GM10266 (cell line): Measurements from ENCODE around the gene COL4A1.
"Not testable (repeated sequence)": the region's sequence is repeated elsewhere in the genome, so short reads cannot be mapped to it uniquely, and the experiment has no call there.

Experiments
- DNase-seq: peaks from one replicate; pipeline ENCODE4 v3.0.0; 2012; ENCODE audit errors: extremely low spot score
- TF ChIP-seq, protein P1 (sequence below): IDR thresholded peaks from 2 replicates; pipeline ENCODE4 v1.5.1; 2012; ENCODE audit warnings: mild to moderate bottlenecking, low read depth; ENCODE audit not compliant: control insufficient read depth, insufficient read depth; ENCODE audit errors: missing control alignments

Gene COL4A1

DNA sequence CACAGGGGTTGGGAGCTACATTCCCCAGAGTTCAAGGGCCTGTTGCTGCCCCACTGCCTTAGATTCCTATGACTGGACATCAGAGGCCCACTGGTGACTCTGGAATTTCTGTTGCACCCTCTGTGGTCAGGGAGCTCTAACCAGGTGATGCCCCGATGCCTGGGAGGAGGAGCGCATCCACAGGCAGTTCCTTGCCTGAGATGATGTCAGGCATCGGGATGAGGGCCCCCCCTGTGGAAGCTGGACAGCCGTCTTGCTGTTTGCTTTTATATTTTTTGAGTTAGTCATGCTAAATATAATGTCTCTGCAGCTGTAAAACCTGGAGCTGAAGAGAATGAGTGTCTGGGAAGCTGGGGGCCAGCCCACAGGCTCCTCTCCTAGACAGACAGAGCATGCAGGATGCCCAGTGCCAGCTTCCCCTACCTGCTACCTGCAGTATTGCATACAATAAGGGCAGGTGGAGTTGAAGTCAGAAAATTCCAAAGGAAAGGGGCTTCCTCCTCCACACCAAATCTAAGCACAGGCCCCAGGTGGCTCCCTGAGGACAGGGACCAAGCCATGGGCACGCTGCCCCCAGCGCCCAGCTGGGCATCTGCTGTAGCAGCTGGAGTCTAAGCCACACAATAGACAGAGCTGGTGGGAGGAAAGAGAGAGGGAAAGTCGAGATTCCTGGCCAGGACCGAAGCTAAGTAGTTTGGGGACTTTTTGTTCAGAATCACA is 16.4 kb upstream of the COL4A1 start:
- TF ChIP-seq, protein P1, sequence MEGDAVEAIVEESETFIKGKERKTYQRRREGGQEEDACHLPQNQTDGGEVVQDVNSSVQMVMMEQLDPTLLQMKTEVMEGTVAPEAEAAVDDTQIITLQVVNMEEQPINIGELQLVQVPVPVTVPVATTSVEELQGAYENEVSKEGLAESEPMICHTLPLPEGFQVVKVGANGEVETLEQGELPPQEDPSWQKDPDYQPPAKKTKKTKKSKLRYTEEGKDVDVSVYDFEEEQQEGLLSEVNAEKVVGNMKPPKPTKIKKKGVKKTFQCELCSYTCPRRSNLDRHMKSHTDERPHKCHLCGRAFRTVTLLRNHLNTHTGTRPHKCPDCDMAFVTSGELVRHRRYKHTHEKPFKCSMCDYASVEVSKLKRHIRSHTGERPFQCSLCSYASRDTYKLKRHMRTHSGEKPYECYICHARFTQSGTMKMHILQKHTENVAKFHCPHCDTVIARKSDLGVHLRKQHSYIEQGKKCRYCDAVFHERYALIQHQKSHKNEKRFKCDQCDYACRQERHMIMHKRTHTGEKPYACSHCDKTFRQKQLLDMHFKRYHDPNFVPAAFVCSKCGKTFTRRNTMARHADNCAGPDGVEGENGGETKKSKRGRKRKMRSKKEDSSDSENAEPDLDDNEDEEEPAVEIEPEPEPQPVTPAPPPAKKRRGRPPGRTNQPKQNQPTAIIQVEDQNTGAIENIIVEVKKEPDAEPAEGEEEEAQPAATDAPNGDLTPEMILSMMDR = no peak

DNA sequence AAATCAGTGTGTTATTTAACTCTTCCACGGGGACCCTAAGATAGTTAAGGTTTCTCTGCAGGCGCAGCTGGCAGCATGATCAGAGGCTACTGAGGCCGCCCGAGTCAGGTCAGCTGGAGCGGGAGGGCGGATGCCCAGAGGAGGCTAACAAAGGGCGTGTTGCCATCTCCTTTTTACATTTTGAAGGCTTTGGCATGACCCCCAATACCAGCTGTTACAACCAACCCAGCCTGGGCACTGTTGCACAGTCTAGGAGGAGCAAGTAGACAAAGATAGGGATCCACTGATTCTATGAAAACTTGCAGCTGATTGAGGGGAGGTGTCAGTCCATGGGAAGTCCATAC is 15.8 kb upstream of the COL4A1 start:
- TF ChIP-seq, protein P1 = no peak
- no peak for DNase-seq

More for the DNA sequence above, 16.4 kb upstream of the COL4A1 start:
- no peak for DNase-seq

DNA sequence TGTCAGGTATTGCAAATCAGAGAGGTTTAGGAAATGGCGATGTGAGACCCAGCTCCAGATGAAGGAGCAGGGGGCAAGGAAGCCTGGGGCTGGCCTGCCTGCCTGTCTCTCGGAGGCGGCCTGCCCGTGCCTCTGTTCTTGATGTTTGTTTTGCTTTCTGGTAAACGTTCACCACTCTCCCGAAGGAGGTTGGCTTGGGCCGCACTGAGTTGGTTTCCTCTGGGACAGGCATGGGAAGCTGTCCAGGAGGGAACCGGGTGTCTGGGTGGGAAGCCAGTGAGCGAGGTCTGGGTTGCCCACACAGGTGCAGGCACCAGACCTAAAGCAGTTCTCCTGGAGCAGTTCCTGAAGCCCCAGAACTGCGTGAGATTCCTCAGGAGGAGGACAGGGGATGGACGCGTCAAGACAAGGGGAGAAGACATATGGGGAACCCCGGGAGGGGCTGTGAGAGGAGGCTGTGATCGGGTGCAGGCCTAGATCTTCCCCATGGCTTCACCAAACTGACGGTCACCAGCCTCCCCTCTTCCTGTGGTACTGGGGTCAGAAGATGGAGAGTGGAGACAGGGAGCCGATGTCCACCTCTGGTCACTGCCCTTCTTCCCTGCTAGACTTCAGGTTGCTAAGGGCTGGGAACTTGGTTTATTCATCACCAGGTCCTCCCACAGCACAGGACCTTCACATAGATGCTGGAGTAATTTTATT is 15.3 kb upstream of the COL4A1 start:
- DNase-seq = no peak
- TF ChIP-seq, protein P1 = no peak

DNA sequence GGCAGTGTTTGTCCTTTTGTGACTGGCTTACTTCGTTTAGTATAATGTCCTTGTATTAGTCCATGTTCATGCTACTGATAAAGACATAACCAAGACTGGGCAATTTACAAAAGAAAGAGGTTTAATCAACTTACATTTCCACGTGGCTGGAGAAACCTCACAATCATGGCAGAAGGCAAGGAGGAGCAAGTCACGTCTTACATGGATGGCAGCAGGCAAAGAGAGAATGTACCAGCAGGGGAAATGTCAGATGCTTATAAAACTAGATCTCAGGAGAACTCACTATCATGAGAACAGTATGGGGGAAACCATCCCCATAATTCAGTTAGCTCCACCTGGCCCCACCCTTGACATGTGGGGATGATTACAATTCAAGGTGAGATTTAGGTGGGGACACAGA is 14.6 kb upstream of the COL4A1 start:
- not testable (repeated sequence) for DNase-seq

DNA sequence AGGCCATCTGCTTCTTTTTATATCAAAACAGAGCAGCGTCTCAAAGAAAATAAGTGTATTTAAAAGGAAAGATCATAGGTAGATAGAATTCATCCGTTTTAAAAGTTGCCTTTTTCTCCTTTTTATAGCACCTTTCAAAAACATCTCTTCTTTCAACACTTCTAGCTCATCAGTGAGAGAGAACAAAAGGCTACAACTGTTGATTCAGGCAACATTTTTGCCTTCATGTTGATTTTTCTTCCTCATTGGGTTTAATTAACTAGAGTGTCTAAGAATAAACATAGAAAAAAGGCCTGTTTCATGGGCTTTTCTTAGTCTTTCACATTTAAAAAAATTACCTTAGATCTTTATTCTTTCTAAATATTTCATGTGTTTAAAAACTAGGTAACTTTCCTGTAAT is 13.7 kb upstream of the COL4A1 start:
- TF ChIP-seq, protein P1 = no peak
- no peak for DNase-seq

DNA sequence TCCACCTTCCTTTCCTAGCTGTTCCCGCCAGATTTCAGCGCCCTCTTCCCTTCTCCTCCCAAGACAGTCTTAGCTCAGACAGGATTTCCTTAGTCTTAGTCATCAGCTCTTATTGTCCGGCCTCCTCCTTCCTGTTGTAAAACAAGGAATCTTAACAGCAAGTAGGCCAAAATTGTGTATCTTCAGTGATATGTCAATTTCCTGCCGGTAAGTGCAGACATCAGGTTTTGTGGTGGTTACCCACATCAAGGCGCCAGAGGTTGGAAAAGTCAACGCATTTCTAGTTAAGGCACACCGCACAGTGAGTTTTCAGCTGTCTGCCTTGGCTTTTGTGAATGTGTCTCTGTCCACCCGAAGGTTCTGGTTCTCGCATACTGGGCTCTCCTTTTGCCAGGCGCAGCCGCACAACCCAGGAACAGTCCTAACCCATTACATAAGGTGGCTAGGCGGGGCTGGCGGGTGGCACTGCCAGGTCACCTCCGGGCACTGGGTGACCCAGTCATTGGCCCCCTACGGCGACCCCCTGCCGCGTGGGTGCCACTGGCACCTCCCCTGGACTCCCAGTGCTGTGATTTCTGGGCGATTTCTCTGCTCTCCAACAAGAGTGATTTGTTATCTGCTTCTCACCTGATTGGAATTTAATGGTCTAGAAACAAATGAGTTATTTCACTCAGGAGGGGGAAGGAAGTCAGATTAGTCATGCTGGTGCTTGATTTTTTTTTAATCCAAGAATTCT is 13.0 kb upstream of the COL4A1 start:
- no peak for DNase-seq
- TF ChIP-seq, protein P1 = no peak

DNA sequence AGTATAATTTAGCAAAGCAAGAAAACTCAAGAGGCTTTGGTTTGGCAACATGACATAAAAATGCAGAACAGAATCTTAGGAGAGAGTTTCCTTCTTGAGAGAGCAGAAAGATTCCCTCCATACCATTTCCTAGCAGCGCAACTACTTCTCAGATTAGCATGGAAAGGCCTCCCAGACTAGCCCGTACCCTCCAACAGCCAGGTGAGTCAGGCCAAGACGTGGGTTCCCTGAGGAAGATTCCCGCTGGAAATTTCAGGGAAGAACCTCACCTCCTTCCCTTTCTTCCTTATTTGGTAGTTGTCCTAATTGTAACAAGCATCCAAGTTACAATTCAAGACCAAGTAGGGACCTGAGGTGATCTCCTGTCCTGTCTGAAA is 12.4 kb upstream of the COL4A1 start:
- TF ChIP-seq, protein P1 = no peak
- no peak for DNase-seq
